Activated CD4-positive, alpha-beta memory T cell treated with anti-CD3 and anti-CD28 coated beads for 36 hours (primary cell): ENCODE results near the gene EPHB1. TPM values are rescaled to one million over a fixed set of nuclear protein-coding genes. Genes with fewer than 3 reads are reported as not detected.

ENCODE experiments used
- CTCF ChIA-PET: fragments of 350-600 bp; sonication (Branson Sonifier 250); formaldehyde crosslinking; loops from one replicate; lab custom pipeline; 2021; ENCODE audit warnings: antibody characterized with exemption, inconsistent platforms; lab: Charles Lee
- POLR2A ChIA-PET: fragments of 350-600 bp; sonication (Branson Sonifier 250); formaldehyde crosslinking; loops from one replicate; lab custom pipeline; 2021; ENCODE audit warnings: antibody characterized with exemption; lab: Charles Lee
- DNase-seq: peaks from one replicate; pipeline ENCODE4 v3.0.0-alpha.2; 2020
- H3K27ac Mint-ChIP-seq: one replicate; pipeline ENCODE4 v1.8.0; 2021; ENCODE audit warnings: mixed read lengths
- H3K27me3 Mint-ChIP-seq: one replicate; pipeline ENCODE4 v1.8.0; 2021; ENCODE audit warnings: mixed read lengths
- H3K36me3 Mint-ChIP-seq: one replicate; pipeline ENCODE4 v1.8.0; 2021; ENCODE audit warnings: mixed read lengths
- H3K4me1 Mint-ChIP-seq: one replicate; pipeline ENCODE4 v1.8.0; 2021; ENCODE audit warnings: low read depth, mixed read lengths
- H3K4me3 Mint-ChIP-seq: one replicate; pipeline ENCODE4 v1.8.0; 2021; ENCODE audit warnings: mild to moderate bottlenecking, mixed read lengths
- H3K9me3 Mint-ChIP-seq: one replicate; pipeline ENCODE4 v1.8.0; 2021; ENCODE audit warnings: mixed read lengths
- intact Hi-C: fragments of 100-400 bp; cut with micrococcal nuclease; formaldehyde crosslinking; loops from one replicate; pipeline ENCODE4 v1.15.1; 2023
- total RNA-seq, 2 experiments: library from RNA; stranded (reverse); gene quantifications; one replicate each; pipeline ENCODE4 v1.2.3, GENCODE V29; 2021

Gene EPHB1
- total RNA-seq, 2 experiments from 2014 or later = 1.3 TPM

GRCh38 chr3:135145581-135145980, 350.5 kb downstream of the EPHB1 start:
- intact Hi-C loops = no loop called here
- DNase-seq = no peak
- no peaks in the 10 kb centered on the region for H3K4me1 Mint-ChIP-seq
- POLR2A ChIA-PET = no interaction called here
- no peak overlapping the region for H3K4me3 Mint-ChIP-seq
- H3K9me3 Mint-ChIP-seq = no peaks in the 10 kb centered on the region
- CTCF ChIA-PET = no interaction called here
- H3K27ac Mint-ChIP-seq = no peak overlapping the region
- no peaks in the 10 kb centered on the region for H3K27me3 Mint-ChIP-seq
- no peaks in the 10 kb centered on the region for H3K36me3 Mint-ChIP-seq

- CTCF ChIA-PET = no interaction called here
- H3K27ac Mint-ChIP-seq = no peak overlapping the region
- no peaks in the 10 kb centered on the region for H3K4me1 Mint-ChIP-seq
- intact Hi-C loops = no loop called here
- no peaks in the 10 kb centered on the region for H3K36me3 Mint-ChIP-seq
- no peak overlapping the region for H3K4me3 Mint-ChIP-seq
- no peak for DNase-seq
- no peaks in the 10 kb centered on the region for H3K27me3 Mint-ChIP-seq
- POLR2A ChIA-PET = no interaction called here
- no peaks in the 10 kb centered on the region for H3K9me3 Mint-ChIP-seq
Measured at GRCh38 chr3:135147657-135148056, 352.6 kb downstream of the EPHB1 start.

DNA sequence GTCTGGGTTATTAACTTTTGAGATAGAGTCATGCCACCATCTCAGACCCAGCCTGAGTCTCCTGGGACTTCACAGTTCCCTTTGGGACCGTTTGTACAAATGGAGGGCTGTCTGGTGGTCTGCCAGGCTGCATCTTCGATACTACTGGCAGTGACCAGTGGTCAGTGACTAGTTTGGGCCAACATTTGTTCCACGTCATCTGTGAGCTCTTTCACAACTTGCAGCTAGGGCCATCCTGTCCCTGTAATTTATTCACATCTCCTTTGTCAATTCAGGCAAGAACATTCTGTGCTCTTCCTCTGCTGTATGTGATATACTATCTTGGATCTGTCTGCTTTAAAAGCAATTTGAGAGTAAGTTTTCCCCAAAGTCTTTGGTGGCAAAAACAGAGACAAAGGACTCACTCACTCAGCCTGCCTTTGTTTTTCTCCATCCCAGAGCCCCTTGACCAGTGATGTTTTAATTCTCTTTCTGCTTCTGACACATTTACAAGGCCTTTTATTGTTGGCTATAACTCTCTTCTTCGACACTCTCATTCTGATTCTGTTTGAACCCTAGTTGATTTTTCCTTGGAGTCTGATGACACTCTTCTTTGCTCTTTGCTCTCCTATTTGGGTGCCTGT, 353.4 kb downstream of the EPHB1 start:
- no peak overlapping the region for H3K27ac Mint-ChIP-seq
- no peaks in the 10 kb centered on the region for H3K9me3 Mint-ChIP-seq
- no peaks in the 10 kb centered on the region for H3K27me3 Mint-ChIP-seq
- intact Hi-C loops = no loop called here
- ChIA-PET CTCF (no interaction called here), POLR2A (no interaction called here)
- H3K36me3 Mint-ChIP-seq = no peaks in the 10 kb centered on the region
- H3K4me1 Mint-ChIP-seq = no peaks in the 10 kb centered on the region
- no peak for DNase-seq
- H3K4me3 Mint-ChIP-seq = no peak overlapping the region

GRCh38 chr3:135149707-135150681, 354.9 kb downstream of the EPHB1 start:
- Mint-ChIP-seq H3K27me3 (no peaks in the 10 kb centered on the region), H3K27ac (no peak overlapping the region), H3K36me3 (no peaks in the 10 kb centered on the region), H3K4me1 (no peaks in the 10 kb centered on the region), H3K4me3 (no peak overlapping the region), H3K9me3 (no peaks in the 10 kb centered on the region)
- intact Hi-C loops = no loop called here
- ChIA-PET POLR2A (no interaction called here), CTCF (no interaction called here)
- no peak for DNase-seq

DNA sequence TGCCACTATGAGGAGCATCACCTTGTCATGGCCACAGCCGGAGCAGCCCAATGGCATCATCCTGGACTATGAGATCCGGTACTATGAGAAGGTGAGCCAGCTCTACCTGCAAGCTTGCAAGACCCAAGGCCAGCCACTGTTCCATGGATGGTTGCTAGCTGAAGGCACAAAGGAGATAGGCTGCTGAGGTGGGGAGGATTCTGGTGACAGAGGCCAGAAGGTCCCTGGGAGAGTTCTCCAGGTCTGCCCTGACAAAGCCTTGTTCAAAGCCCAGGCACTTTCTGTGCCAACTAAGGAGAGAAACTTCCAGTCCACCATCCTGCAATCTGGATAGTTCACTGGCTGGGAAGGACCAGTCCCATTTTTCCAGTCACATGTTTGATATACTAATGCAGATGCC, 359.1 kb downstream of the EPHB1 start:
- ChIA-PET CTCF (no interaction called here), POLR2A (no interaction called here)
- H3K27me3 Mint-ChIP-seq = peaks cover 2% of the 10 kb centered on the region
- no peak overlapping the region for H3K4me3 Mint-ChIP-seq
- H3K36me3 Mint-ChIP-seq = no peaks in the 10 kb centered on the region
- no peak for DNase-seq
- H3K9me3 Mint-ChIP-seq = no peaks in the 10 kb centered on the region
- no peak overlapping the region for H3K27ac Mint-ChIP-seq
- no peaks in the 10 kb centered on the region for H3K4me1 Mint-ChIP-seq
- intact Hi-C loops = no loop called here

DNA sequence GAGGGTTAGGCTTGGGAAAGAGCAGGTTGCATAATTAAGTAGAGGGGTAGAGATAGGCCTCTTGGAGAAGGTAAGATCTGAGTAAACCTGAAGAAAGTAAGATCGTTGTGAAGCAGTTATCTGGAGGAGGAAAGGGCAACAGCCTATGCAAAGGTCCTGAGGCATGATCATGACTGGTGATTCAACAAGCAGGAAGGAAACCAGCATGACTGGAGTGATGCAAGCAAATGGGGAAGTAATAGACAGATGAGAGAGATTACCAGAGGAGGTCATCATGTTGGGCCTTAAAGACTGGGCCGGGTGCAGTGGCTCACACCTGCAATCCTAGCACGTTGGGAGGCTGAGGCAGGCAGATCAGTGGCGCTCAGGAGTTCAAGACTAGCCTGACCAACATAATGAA, 360.2 kb downstream of the EPHB1 start:
- ChIA-PET POLR2A (no interaction called here), CTCF (no interaction called here)
- Mint-ChIP-seq H3K4me3 (no peak overlapping the region), H3K9me3 (no peaks in the 10 kb centered on the region), H3K36me3 (no peaks in the 10 kb centered on the region), H3K27ac (no peak overlapping the region), H3K27me3 (peaks cover 2% of the 10 kb centered on the region), H3K4me1 (no peaks in the 10 kb centered on the region)
- no peak for DNase-seq
- intact Hi-C loops = no loop called here

- H3K9me3 Mint-ChIP-seq = no peaks in the 10 kb centered on the region
- CTCF ChIA-PET = no interaction called here
- H3K36me3 Mint-ChIP-seq = no peaks in the 10 kb centered on the region
- H3K4me3 Mint-ChIP-seq = no peak overlapping the region
- H3K27me3 Mint-ChIP-seq = peaks cover 2% of the 10 kb centered on the region
- DNase-seq = no peak
- intact Hi-C loops = no loop called here
- POLR2A ChIA-PET = no interaction called here
- H3K27ac Mint-ChIP-seq = no peak overlapping the region
- no peaks in the 10 kb centered on the region for H3K4me1 Mint-ChIP-seq
Measured at GRCh38 chr3:135155791-135156190, 360.7 kb downstream of the EPHB1 start.

DNA sequence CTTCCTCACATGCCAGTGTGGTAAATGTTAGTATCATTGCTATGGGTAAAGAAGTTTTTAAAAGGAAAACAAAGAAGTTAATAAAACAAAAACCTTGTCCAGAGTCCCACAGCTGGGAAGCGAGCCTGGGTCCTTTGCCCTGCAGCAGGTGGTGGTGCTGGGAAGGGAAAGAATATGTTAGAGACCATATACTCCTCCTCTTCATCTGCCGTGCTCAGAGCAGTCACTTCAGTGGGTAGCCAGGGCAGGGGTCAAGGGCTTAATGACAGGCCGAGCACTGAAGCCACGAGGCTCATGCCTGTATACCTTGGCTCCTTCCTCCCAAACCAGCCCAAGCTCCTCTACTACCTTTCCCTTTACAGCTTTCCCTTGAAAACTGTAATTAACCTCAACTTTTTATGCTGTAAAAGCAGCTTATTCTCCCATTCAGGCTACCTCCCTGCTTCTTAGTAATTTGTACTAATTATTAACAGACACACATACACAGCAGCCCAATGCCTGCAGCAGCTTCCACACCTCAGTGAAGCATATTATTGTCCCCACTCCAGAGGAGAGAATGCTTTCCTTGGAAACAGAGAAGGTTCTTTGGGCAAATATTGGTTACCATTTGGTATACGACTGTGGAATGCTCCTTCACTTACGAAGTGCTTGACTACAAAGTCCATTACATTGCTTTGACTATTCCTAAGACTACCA, 362.1 kb downstream of the EPHB1 start:
- no peaks in the 10 kb centered on the region for H3K4me1 Mint-ChIP-seq
- peaks cover 2% of the 10 kb centered on the region for H3K27me3 Mint-ChIP-seq
- H3K9me3 Mint-ChIP-seq = no peaks in the 10 kb centered on the region
- H3K27ac Mint-ChIP-seq = no peak overlapping the region
- H3K36me3 Mint-ChIP-seq = no peaks in the 10 kb centered on the region
- intact Hi-C loops = no loop called here
- no peak for DNase-seq
- ChIA-PET POLR2A (no interaction called here), CTCF (no interaction called here)
- H3K4me3 Mint-ChIP-seq = no peak overlapping the region

- intact Hi-C loops = no loop called here
- H3K27me3 Mint-ChIP-seq = peaks cover 2% of the 10 kb centered on the region
- no peaks in the 10 kb centered on the region for H3K4me1 Mint-ChIP-seq
- POLR2A ChIA-PET = no interaction called here
- no peak overlapping the region for H3K27ac Mint-ChIP-seq
- DNase-seq = no peak
- H3K36me3 Mint-ChIP-seq = no peaks in the 10 kb centered on the region
- no peaks in the 10 kb centered on the region for H3K9me3 Mint-ChIP-seq
- no peak overlapping the region for H3K4me3 Mint-ChIP-seq
- CTCF ChIA-PET = no interaction called here
Measured at GRCh38 chr3:135158520-135158919, 363.5 kb downstream of the EPHB1 start.

DNA sequence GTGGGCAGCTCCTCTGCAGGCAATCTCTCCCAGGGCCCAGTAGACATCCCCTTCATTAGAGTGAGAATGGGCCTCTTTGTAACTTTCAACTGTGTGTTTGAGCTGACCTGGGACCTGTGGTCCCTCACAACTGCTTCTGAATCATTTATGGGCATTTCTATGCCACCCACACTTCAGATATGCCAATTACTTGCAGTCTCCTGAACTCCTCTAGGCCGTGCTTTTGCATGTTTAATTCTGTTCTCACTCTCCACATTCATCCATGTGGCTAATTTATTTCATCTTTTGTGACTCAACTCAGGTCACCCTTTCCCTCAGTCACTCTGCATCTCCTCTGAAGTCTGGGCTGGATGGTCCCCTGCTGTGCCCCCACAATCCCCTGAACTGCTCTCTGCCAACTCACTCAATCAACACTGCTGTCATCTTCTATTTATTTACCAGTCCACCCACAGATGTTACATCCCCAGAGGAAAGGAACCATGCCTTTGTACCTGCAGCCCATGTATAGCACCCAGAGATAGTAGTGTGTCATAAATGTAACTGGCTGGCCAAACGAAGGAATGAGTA, 364.7 kb downstream of the EPHB1 start:
- DNase-seq = no peak
- ChIA-PET POLR2A (no interaction called here), CTCF (no interaction called here)
- H3K27me3 Mint-ChIP-seq = peaks cover 2% of the 10 kb centered on the region
- no peaks in the 10 kb centered on the region for H3K4me1 Mint-ChIP-seq
- intact Hi-C loops = no loop called here
- H3K27ac Mint-ChIP-seq = no peak overlapping the region
- no peaks in the 10 kb centered on the region for H3K36me3 Mint-ChIP-seq
- H3K9me3 Mint-ChIP-seq = no peaks in the 10 kb centered on the region
- no peak overlapping the region for H3K4me3 Mint-ChIP-seq

GRCh38 chr3:135161425-135161824, 366.4 kb downstream of the EPHB1 start:
- H3K36me3 Mint-ChIP-seq = no peaks in the 10 kb centered on the region
- CTCF ChIA-PET = no interaction called here
- POLR2A ChIA-PET = no interaction called here
- H3K27me3 Mint-ChIP-seq = no peaks in the 10 kb centered on the region
- DNase-seq = no peak
- no peaks in the 10 kb centered on the region for H3K9me3 Mint-ChIP-seq
- intact Hi-C loops = no loop called here
- no peak overlapping the region for H3K27ac Mint-ChIP-seq
- no peak overlapping the region for H3K4me3 Mint-ChIP-seq
- H3K4me1 Mint-ChIP-seq = no peaks in the 10 kb centered on the region

- Mint-ChIP-seq H3K4me1 (no peaks in the 10 kb centered on the region), H3K36me3 (no peaks in the 10 kb centered on the region), H3K9me3 (no peaks in the 10 kb centered on the region), H3K27me3 (no peaks in the 10 kb centered on the region), H3K27ac (no peak overlapping the region), H3K4me3 (no peak overlapping the region)
- no peak for DNase-seq
- intact Hi-C loops = no loop called here
- ChIA-PET CTCF (no interaction called here), POLR2A (no interaction called here)
Measured at GRCh38 chr3:135163701-135164100, 368.6 kb downstream of the EPHB1 start.
